K562 (cell line): Measurements from ENCODE around the gene PODNL1. TPM values are rescaled to one million over a fixed set of nuclear protein-coding genes. Genes with fewer than 3 reads are reported as not detected.

Source experiments
- ATAC-seq: fragments of 200-7000 bp; cut with Tn5 transposase; 3 replicates; pipeline ENCODE4 v1.9.1; 2020; ENCODE audit warnings: moderate library complexity
- BruUV-seq: library from RNA; stranded (reverse); fragments of 400-500 nt; replicated peaks from 2 replicates; lab custom pipeline; 2021; lab: Mats Ljungman, UMichigan
- CTCF ChIA-PET: fragments of 300-600 bp; formaldehyde crosslinking; extraction: SDS; loops from one replicate; lab custom pipeline; 2021; ENCODE audit warnings: low intra/inter-chr PET ratio; lab: Yijun Ruan, JAX
- POLR2A ChIA-PET: fragments of 300-600, 350-650 bp; sonication (Branson Sonifier 250); formaldehyde crosslinking; extraction: SDS; loops from one replicate; lab custom pipeline; 2021; ENCODE audit warnings: antibody characterized with exemption, inconsistent platforms; lab: Yijun Ruan, JAX
- DNase-seq, 4 experiments: peaks; one replicate each; pipeline versions ENCODE4 v3.0.0 to v3.0.0-alpha.2; 2011 to 2018; ENCODE audit warnings: low spot score in 3 of 4, mixed read lengths in 3 of 4; ENCODE audit errors: extremely low read depth in 1 of 4
- FAIRE-seq: peaks from 2 replicates; lab custom pipeline; 2011; peaks lifted over from hg19 to GRCh38; lab: Jason Lieb, UNC
- H2AFZ ChIP-seq: 2 replicates; pipeline ENCODE4 v1.6.0; 2011; ENCODE audit warnings: low read depth, low read length, control low read depth, inconsistent platforms
- H3K27ac ChIP-seq: fragments of 200-600 bp; 3 replicates; pipeline ENCODE4 v1.8.0; 2011; ENCODE audit warnings: low read depth, mild to moderate bottlenecking, control low read depth, inconsistent platforms, low read length, moderate library complexity, mixed read lengths; ENCODE audit errors: extremely low read depth
- H3K27me3 ChIP-seq, 2 experiments: fragments of 300-600 bp in 1 of 2; 2 replicates in 1 of 2; 3 replicates in 1 of 2; pipeline versions ENCODE4 v1.6.0 to v1.8.0; 2011; ENCODE audit warnings: inconsistent platforms in 2 of 2, low read length in 2 of 2, mild to moderate bottlenecking in 1 of 2, mixed read lengths in 1 of 2, moderate library complexity in 1 of 2; ENCODE audit not compliant: control insufficient read depth in 2 of 2, insufficient read depth in 2 of 2
- H3K36me3 ChIP-seq: fragments of 300-600 bp; 3 replicates; pipeline ENCODE4 v1.8.0; 2011; ENCODE audit warnings: mild to moderate bottlenecking, low read length, inconsistent platforms; ENCODE audit not compliant: control insufficient read depth, insufficient read depth
- H3K4me1 ChIP-seq, 2 experiments: fragments of 200-600 bp in 1 of 2; replicated peaks in 1 of 2; 2 replicates in 1 of 2; 3 replicates in 1 of 2; pipeline versions ENCODE4 v1.5.1 to v1.8.0; 2011; ENCODE audit warnings: inconsistent platforms in 2 of 2, low read length in 2 of 2, mild to moderate bottlenecking in 1 of 2, mixed read lengths in 1 of 2, moderate library complexity in 1 of 2; ENCODE audit not compliant: control insufficient read depth in 2 of 2, insufficient read depth in 2 of 2
- H3K4me2 ChIP-seq: 2 replicates; pipeline ENCODE4 v1.6.1; 2011; ENCODE audit warnings: low read length, control low read depth, inconsistent platforms, mixed read lengths; ENCODE audit not compliant: insufficient read depth
- H3K4me3 ChIP-seq: fragments of 200-600 bp; sonication (generic), shearing (Covaris generic); 2 replicates; pipeline ENCODE4 v1.5.1; 2016; ENCODE audit warnings: control low read depth, inconsistent platforms
- H3K79me2 ChIP-seq: fragments of 200-600 bp; 3 replicates; pipeline ENCODE4 v1.8.0; 2011; ENCODE audit warnings: low read length, inconsistent platforms; ENCODE audit not compliant: control insufficient read depth, insufficient read depth
- H3K9ac ChIP-seq, 2 experiments: 2 replicates each; pipeline versions ENCODE4 v1.6.0 to v1.6.1; 2011; ENCODE audit warnings: low read depth in 2 of 2, low read length in 2 of 2, control low read depth in 1 of 2, inconsistent platforms in 1 of 2, mild to moderate bottlenecking in 1 of 2, mixed read lengths in 1 of 2; ENCODE audit not compliant: insufficient read depth in 1 of 2
- H3K9me1 ChIP-seq: one replicate; pipeline ENCODE4 v1.6.0; 2011; ENCODE audit warnings: inconsistent platforms, mild to moderate bottlenecking, low read length, moderate library complexity; ENCODE audit not compliant: control insufficient read depth, insufficient read depth
- H3K9me3 ChIP-seq: replicated peaks from 2 replicates; pipeline ENCODE4 v1.5.1; 2011; ENCODE audit warnings: low read depth, low read length, inconsistent platforms; ENCODE audit not compliant: control insufficient read depth, insufficient read depth
- H4K20me1 ChIP-seq: replicated peaks from 2 replicates; pipeline ENCODE4 v1.6.1; 2011; ENCODE audit warnings: low read length, inconsistent platforms, mixed read lengths; ENCODE audit not compliant: control insufficient read depth, insufficient read depth
- CC2D1A ChIP-seq: fragments of 450-650 bp; IDR thresholded peaks from 2 replicates; pipeline ENCODE4 v1.6.1; 2017; ENCODE audit warnings: mild to moderate bottlenecking
- ESRRB ChIP-seq: fragments of 250-450 bp; sonication (Bioruptor Pico); IDR thresholded peaks from 2 replicates; pipeline ENCODE4 v1.5.0; 2020; ENCODE audit warnings: mild to moderate bottlenecking, moderate library complexity, borderline replicate concordance
- FOXJ2 ChIP-seq: fragments of 200-800 bp; sonication (Bioruptor generic); IDR thresholded peaks from 2 replicates; pipeline ENCODE4 v1.6.1; 2016; ENCODE audit warnings: missing genetic modification characterization, missing compliant biosample characterization
- MYNN ChIP-seq, 2 experiments: sonication (generic); formaldehyde crosslinking in 1 of 2; IDR thresholded peaks; 2 replicates each; pipeline versions ENCODE4 v1.5.0 to v1.6.1; 2016 to 2020; ENCODE audit warnings: antibody characterized with exemption in 1 of 2, missing genetic modification reagents in 1 of 2
- RBFOX2 ChIP-seq: fragments of 200-400 bp; formaldehyde crosslinking; IDR thresholded peaks from 2 replicates; pipeline ENCODE4 v1.6.1; 2017; ENCODE audit warnings: low read depth, mild to moderate bottlenecking, low read length, moderate library complexity
- SMARCC2 ChIP-seq: fragments of 450-650 bp; IDR thresholded peaks from 2 replicates; pipeline ENCODE4 v1.6.1; 2017; ENCODE audit warnings: antibody characterized with exemption, moderate library complexity, mild to moderate bottlenecking, low read depth
- SMARCE1 ChIP-seq: fragments of 450-650 bp; IDR thresholded peaks from 2 replicates; pipeline ENCODE4 v1.7.1; 2016; ENCODE audit warnings: mild to moderate bottlenecking
- TRIM24 ChIP-seq, 2 experiments: fragments of 450-650 bp; IDR thresholded peaks; 2 replicates each; pipeline ENCODE4 v1.6.1; 2016
- YY1 ChIP-seq, 3 experiments: IDR thresholded peaks; 2 replicates each; pipeline ENCODE4 v1.6.1; 2011; ENCODE audit warnings: low read length in 2 of 3, mild to moderate bottlenecking in 2 of 3, moderate library complexity in 2 of 3, borderline replicate concordance in 1 of 3, control low read depth in 1 of 3, low read depth in 1 of 3; ENCODE audit not compliant: insufficient read depth in 3 of 3, insufficient replicate concordance in 2 of 3, control insufficient read depth in 1 of 3, insufficient read length in 1 of 3; ENCODE audit errors: extremely low read depth in 1 of 3
- ZNF146 ChIP-seq: IDR thresholded peaks from one replicate; pipeline ENCODE4 v1.6.1; 2018; ENCODE audit warnings: missing compliant biosample characterization; ENCODE audit not compliant: unreplicated experiment
- ZNF696 ChIP-seq: fragments of 250-450 bp; sonication (Bioruptor Pico); conservative IDR thresholded peaks from 2 replicates; pipeline ENCODE4 v1.4.0; 2020; ENCODE audit warnings: mild to moderate bottlenecking, moderate library complexity
- ZNF717 ChIP-seq: fragments of 250-450 bp; sonication (Bioruptor Pico); IDR thresholded peaks from 2 replicates; pipeline ENCODE4 v1.5.0; 2021
- WGBS: fragments of 100-300 bp; shearing (Covaris generic); methylation state at CpG from one replicate; pipeline ENCODE4 v1.1.6; 2016; ENCODE audit warnings: low coverage, mixed read lengths; ENCODE audit not compliant: insufficient coverage; ENCODE audit errors: missing lambda C conversion rate; 5-methylcytosine and 5-hydroxymethylcytosine counted together
- in situ Hi-C: fragments of 300-500 bp; cut with MboI; formaldehyde crosslinking; loops from 4 replicates; pipeline ENCODE4 v1.15.0; 2018; ENCODE audit warnings: inconsistent platforms, mixed read lengths
- intact Hi-C: fragments of 100-400 bp; cut with micrococcal nuclease; formaldehyde crosslinking; loops from 2 replicates; pipeline ENCODE4 v1.14.2; 2022
- polyA plus RNA-seq, 8 experiments: library from polyadenylated mRNA; depleted of rRNA in 4 of 8; stranded (reverse) in 5 of 8; unstranded in 3 of 8; fragments of >200 nt; fragmentation: Nextera tagmentation in 2 of 8; fragmentation: Illumina TruSeq in 1 of 8; extraction: Ambion mirVana in 2 of 8; extraction: Trizol in 1 of 8; gene quantifications; 2 replicates each; pipeline versions ENCODE4 v1.2.1 to v1.2.3, GENCODE V29; 2011 to 2014; ENCODE audit warnings: inconsistent platforms in 1 of 8, missing spikeins in 1 of 8
- total RNA-seq, 7 experiments: library from RNA; depleted of rRNA in 6 of 7; stranded (reverse); fragments of >200 nt in 6 of 7; fragmentation: Illumina TruSeq in 2 of 7; extraction: Trizol in 2 of 7; gene quantifications; 2 replicates each; pipeline versions ENCODE4 v1.2.1 to v1.2.3, GENCODE V29; 2011 to 2021; ENCODE audit warnings: low replicate concordance in 1 of 7
- TF ChIP-seq, protein P1 (sequence below): fragments of 450-650 bp; IDR thresholded peaks from 2 replicates; pipeline ENCODE4 v1.6.1; 2018; ENCODE audit not compliant: partially characterized antibody
- TF ChIP-seq, protein P2 (sequence below): sonication (generic); formaldehyde crosslinking; IDR thresholded peaks from 2 replicates; pipeline ENCODE4 v1.8.1; 2022; ENCODE audit warnings: missing genetic modification reagents
- TF ChIP-seq, protein P3 (sequence below), 3 experiments: IDR thresholded peaks in 2 of 3; conservative IDR thresholded peaks in 1 of 3; 2 replicates each; pipeline ENCODE4 v1.5.1; 2011 to 2012; ENCODE audit warnings: low read length in 3 of 3, mild to moderate bottlenecking in 3 of 3, control low read depth in 2 of 3, improper control_type of control experiment in 1 of 3, inconsistent platforms in 1 of 3, low read depth in 1 of 3, mixed read lengths in 1 of 3, moderate library complexity in 1 of 3; ENCODE audit not compliant: insufficient read depth in 2 of 3

The PODNL1 gene
- total and polyA plus RNA-seq, 9 of the 15 experiments (the other 6 are each of a cell fraction or from before 2014, with no cell fraction given): 0.18 to 0.47 (median 0.23) TPM; not detected in 3

DNA sequence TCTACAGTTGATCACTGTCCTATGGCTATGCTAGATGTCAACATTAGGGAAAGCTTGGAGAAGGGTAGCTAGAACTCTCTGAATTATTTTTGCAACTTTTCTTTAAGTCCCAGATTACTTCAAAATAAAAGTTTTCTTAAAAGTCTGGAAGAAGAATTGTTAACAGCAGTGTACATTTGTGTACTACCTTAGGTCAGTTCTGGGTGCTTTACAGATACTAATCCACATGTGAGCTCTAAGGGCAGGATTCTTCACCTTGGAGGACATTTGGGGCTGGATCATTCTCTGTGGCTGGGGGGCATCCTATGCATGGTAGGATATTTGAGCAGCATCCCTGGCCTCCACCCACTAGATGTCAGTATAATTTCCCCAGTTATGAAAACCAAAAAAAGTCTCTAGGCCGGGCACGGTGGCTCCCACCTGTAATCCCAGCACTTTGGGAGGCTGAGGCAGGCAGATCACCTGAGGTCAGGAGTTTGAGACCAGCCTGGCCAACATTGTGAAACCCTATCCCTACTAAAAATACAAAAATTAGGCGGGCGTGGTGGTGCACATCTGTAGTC is 35.1 kb downstream of the PODNL1 start:
- ChIA-PET CTCF (interaction anchor here (0.6 kb wide), 1 partner anchor 483 kb away, joined by 3 read pairs; no protein-coding TSS in a partner anchor), POLR2A (no interaction called here)
- no peaks in the 10 kb centered on the region for H3K27me3 ChIP-seq
- no peaks in the 10 kb centered on the region for H3K9me1 ChIP-seq
- in situ Hi-C loops (no loop called here), intact Hi-C loops (no loop called here)
- DNase-seq (peak in 1 of 4 experiments; percentile 47), FAIRE-seq (no peak), ATAC-seq (no peak)
- no peak overlapping the region for H3K9ac ChIP-seq
- no peak overlapping the region for H3K27ac ChIP-seq
- H2AFZ ChIP-seq: no peak overlapping the region
- WGBS: 68% methylated on average over 4 of the region's 4 CpGs
- H3K4me1 ChIP-seq: peaks cover 17 to 34% of the 10 kb centered on the region in 2 experiments
- no peaks in the 10 kb centered on the region for H3K9me3 ChIP-seq
- H3K4me2 ChIP-seq: no peak overlapping the region
- peaks cover 22% of the 10 kb centered on the region for H3K79me2 ChIP-seq
- BruUV-seq: no TSS peak
- no peaks in the 10 kb centered on the region for H4K20me1 ChIP-seq
- H3K4me3 ChIP-seq: no peak overlapping the region
- no peaks in the 10 kb centered on the region for H3K36me3 ChIP-seq
- peak in 1 of 2 experiments; percentile 13; a peak in 1 of 4 replicates for TF ChIP-seq TRIM24 (IDR thresholded peaks at IDR 0.05)
- TF ChIP-seq CC2D1A: peak; percentile 84
- no peak for TF ChIP-seq RBFOX2
- TF ChIP-seq SMARCC2: no peak
- TF ChIP-seq, protein P1, sequence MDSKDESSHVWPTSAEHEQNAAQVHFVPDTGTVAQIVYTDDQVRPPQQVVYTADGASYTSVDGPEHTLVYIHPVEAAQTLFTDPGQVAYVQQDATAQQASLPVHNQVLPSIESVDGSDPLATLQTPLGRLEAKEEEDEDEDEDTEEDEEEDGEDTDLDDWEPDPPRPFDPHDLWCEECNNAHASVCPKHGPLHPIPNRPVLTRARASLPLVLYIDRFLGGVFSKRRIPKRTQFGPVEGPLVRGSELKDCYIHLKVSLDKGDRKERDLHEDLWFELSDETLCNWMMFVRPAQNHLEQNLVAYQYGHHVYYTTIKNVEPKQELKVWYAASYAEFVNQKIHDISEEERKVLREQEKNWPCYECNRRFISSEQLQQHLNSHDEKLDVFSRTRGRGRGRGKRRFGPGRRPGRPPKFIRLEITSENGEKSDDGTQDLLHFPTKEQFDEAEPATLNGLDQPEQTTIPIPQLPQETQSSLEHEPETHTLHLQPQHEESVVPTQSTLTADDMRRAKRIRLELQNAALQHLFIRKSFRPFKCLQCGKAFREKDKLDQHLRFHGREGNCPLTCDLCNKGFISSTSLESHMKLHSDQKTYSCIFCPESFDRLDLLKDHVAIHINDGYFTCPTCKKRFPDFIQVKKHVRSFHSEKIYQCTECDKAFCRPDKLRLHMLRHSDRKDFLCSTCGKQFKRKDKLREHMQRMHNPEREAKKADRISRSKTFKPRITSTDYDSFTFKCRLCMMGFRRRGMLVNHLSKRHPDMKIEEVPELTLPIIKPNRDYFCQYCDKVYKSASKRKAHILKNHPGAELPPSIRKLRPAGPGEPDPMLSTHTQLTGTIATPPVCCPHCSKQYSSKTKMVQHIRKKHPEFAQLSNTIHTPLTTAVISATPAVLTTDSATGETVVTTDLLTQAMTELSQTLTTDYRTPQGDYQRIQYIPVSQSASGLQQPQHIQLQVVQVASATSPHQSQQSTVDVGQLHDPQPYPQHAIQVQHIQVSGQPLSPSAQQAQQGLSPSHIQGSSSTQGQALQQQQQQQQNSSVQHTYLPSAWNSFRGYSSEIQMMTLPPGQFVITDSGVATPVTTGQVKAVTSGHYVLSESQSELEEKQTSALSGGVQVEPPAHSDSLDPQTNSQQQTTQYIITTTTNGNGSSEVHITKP: peak; percentile 49
- no peak for TF ChIP-seq ZNF717 (CRISPR knock-in tag)
- TF ChIP-seq FOXJ2 (tag): no peak
- TF ChIP-seq ZNF696 (CRISPR knock-in tag): no peak
- TF ChIP-seq SMARCE1: no peak
- TF ChIP-seq, protein P2, sequence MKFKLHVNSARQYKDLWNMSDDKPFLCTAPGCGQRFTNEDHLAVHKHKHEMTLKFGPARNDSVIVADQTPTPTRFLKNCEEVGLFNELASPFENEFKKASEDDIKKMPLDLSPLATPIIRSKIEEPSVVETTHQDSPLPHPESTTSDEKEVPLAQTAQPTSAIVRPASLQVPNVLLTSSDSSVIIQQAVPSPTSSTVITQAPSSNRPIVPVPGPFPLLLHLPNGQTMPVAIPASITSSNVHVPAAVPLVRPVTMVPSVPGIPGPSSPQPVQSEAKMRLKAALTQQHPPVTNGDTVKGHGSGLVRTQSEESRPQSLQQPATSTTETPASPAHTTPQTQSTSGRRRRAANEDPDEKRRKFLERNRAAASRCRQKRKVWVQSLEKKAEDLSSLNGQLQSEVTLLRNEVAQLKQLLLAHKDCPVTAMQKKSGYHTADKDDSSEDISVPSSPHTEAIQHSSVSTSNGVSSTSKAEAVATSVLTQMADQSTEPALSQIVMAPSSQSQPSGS (CRISPR knock-in tag): no peak
- TF ChIP-seq MYNN (IDR thresholded peaks at IDR 0.05): peak; percentile 96
- peak; percentile 62; the same call in 1 of the 2 replicates for TF ChIP-seq MYNN (CRISPR knock-in tag; IDR thresholded peaks at IDR 0.05)
- TF ChIP-seq ZNF146 (CRISPR knock-in tag): no peak
- no peak for TF ChIP-seq YY1 (IDR thresholded peaks at IDR 0.05; ENCODE audit: borderline replicate concordance in 1 of 3, control insufficient read depth in 1 of 3, extremely low read depth in 1 of 3, insufficient read depth in 3 of 3, insufficient read length in 1 of 3, insufficient replicate concordance in 2 of 3, low read depth in 1 of 3, low read length in 2 of 3)
- TF ChIP-seq, protein P3, sequence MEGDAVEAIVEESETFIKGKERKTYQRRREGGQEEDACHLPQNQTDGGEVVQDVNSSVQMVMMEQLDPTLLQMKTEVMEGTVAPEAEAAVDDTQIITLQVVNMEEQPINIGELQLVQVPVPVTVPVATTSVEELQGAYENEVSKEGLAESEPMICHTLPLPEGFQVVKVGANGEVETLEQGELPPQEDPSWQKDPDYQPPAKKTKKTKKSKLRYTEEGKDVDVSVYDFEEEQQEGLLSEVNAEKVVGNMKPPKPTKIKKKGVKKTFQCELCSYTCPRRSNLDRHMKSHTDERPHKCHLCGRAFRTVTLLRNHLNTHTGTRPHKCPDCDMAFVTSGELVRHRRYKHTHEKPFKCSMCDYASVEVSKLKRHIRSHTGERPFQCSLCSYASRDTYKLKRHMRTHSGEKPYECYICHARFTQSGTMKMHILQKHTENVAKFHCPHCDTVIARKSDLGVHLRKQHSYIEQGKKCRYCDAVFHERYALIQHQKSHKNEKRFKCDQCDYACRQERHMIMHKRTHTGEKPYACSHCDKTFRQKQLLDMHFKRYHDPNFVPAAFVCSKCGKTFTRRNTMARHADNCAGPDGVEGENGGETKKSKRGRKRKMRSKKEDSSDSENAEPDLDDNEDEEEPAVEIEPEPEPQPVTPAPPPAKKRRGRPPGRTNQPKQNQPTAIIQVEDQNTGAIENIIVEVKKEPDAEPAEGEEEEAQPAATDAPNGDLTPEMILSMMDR (IDR thresholded peaks at IDR 0.05 in 2 of 3, conservative IDR thresholded peaks at IDR 0.05 in 1 of 3; ENCODE audit: insufficient read depth in 2 of 3, low read depth in 1 of 3, low read length in 3 of 3): peak; percentile 42 to 54 (median 48)
- TF ChIP-seq ESRRB (CRISPR knock-in tag): no peak
